HG03442 (cell line): Measurements from ENCODE around the gene CEMIP.
A peak's percentile ranks its signal among the peaks of the same experiment; 100 is the strongest.
"Not testable (repeated sequence)": the region's sequence is repeated elsewhere in the genome, so short reads cannot be mapped to it uniquely, and the experiment has no call there.

Source experiments
- ATAC-seq: cut with Tn5 transposase; IDR thresholded peaks from one replicate; pipeline ENCODE4 v1.9.1; 2021; ENCODE audit warnings: mild to moderate bottlenecking, moderate library complexity; ENCODE audit not compliant: unreplicated experiment

Gene CEMIP

DNA sequence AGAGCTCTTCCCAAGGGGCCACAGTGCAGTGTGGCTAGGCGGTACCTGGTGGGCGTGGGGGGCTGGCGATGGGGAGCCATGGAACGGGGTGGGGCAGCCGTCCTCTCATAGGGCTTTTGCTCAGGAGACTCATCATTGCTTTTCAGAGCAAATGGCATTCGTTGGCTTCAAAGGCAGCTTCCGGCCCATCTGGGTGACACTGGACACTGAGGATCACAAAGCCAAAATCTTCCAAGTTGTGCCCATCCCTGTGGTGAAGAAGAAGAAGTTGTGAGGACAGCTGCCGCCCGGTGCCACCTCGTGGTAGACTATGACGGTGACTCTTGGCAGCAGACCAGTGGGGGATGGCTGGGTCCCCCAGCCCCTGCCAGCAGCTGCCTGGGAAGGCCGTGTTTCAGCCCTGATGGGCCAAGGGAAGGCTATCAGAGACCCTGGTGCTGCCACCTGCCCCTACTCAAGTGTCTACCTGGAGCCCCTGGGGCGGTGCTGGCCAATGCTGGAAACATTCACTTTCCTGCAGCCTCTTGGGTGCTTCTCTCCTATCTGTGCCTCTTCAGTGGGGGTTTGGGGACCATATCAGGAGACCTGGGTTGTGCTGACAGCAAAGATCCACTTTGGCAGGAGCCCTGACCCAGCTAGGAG, 169.6 kb downstream of the CEMIP start:
- ATAC-seq: no peak

DNA sequence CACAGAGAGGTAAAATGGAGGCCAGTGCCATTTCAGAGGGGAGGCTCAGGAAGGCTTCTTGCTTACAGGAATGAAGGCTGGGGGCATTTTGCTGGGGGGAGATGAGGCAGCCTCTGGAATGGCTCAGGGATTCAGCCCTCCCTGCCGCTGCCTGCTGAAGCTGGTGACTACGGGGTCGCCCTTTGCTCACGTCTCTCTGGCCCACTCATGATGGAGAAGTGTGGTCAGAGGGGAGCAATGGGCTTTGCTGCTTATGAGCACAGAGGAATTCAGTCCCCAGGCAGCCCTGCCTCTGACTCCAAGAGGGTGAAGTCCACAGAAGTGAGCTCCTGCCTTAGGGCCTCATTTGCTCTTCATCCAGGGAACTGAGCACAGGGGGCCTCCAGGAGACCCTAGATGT, 170.6 kb downstream of the CEMIP start:
- ATAC-seq: no peak

DNA sequence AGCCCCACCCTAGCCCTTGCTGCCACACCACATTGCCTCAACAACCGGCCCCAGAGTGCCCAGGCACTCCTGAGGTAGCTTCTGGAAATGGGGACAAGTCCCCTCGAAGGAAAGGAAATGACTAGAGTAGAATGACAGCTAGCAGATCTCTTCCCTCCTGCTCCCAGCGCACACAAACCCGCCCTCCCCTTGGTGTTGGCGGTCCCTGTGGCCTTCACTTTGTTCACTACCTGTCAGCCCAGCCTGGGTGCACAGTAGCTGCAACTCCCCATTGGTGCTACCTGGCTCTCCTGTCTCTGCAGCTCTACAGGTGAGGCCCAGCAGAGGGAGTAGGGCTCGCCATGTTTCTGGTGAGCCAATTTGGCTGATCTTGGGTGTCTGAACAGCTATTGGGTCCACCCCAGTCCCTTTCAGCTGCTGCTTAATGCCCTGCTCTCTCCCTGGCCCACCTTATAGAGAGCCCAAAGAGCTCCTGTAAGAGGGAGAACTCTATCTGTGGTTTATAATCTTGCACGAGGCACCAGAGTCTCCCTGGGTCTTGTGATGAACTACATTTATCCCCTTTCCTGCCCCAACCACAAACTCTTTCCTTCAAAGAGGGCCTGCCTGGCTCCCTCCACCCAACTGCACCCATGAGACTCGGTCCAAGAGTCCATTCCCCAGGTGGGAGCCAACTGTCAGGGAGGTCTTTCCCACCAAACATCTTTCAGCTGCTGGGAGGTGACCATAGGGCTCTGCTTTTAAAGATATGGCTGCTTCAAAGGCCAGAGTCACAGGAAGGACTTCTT, 171.3 kb downstream of the CEMIP start:
- ATAC-seq: no peak

DNA sequence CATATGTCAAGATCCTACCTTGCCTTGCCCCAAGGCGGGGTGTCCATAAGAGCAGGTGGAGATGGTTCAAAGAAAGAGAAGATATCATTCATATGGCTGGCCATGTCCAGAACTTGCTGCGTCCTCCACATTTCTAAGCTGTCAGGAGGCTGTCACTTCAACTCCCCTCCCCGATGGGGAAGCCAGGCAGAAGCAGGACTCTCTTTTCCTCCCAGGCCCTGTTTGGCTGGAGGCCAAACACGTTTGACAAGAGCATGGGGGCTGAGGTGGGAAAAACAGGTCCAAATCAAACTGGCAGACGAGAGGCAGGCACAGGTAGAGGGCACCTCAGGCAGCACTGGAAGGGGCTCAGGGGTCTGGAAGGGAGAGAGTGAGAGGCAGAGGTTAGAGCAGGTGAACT, 172.8 kb downstream of the CEMIP start:
- ATAC-seq: no peak

DNA sequence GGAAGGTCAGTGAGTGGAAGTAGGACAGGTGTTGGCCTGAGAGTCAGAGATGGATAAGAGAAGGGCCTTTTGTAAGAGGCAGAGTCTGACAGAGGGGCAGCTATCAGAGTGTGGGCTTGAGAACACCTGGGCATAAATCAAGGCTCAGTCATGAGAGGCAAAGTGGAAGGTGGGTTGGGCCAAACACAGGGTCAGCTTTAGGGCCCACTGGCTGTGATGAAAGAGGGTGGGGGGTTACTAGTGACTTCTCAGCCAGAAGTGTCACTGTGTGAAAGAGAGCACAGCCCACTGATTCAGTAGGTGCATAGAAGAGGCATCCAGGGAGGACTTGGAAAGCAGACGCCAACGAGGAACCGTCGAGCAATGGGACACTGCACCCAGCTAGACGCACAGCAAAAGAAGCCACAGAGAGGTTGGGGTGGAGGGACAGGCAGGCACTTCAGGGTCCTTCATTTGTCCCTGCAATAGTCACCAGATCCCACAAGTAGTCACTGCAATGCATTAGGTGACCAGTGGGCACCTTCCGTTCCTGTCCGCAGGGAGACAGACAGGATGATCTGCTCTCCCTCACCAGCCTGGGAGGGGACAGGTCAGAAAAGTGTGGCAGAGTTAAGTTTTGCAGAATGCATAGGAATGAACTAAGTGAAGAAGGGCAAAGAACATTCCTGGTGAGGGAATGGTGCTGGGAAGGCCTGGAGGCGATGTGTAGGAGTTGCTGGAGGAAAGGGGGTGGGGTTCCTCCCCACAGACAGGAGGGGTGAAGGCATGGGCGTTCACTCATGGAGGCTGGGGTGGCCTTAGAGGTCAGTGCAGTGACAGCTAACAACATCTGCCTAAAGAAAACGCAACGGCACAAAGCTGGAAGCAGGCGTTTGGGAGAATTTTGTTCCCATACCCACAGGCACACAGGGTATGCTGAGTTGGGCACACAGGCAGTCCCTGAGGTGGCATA, 174.1 kb downstream of the CEMIP start:
- no peak for ATAC-seq

DNA sequence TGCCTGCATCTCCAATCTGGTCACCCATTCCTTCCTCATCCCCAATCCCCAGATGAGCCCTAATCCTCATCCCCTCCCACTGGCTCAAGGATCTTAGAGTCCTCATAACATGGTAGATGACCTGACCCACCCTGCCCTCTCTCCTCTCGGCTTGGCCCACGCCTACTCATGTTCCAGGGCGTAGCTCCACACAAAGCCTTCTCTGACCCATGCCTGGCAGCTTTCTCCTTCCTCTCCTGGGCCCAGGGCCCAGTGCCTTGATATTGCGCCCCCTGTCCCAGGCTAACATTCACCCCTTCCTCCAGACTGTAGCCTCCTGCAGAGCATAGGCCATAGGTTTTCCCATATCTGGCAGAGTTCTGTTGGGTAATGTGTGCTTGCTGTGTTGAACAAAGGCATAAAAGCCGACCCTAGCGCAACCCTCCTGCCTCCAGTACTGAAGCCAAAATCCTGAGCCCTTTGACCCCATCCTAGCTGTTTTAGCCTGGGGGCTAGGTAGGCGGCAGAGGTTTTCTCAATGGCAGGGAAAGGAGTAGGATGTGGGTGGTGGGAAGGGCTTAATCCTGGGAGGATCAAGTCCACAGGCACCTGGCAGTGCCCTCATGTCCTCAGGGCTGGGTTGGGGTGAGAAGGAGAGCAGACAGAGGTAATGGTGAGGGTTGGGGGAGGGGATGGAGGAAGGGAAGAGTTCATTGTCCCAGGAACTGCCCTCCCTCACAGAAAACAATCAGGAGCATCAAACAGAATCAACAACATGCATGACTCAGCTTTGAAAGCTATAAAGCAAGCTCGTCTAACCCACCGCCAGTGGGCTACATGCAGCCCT, 175.0 kb downstream of the CEMIP start:
- ATAC-seq: no peak

DNA sequence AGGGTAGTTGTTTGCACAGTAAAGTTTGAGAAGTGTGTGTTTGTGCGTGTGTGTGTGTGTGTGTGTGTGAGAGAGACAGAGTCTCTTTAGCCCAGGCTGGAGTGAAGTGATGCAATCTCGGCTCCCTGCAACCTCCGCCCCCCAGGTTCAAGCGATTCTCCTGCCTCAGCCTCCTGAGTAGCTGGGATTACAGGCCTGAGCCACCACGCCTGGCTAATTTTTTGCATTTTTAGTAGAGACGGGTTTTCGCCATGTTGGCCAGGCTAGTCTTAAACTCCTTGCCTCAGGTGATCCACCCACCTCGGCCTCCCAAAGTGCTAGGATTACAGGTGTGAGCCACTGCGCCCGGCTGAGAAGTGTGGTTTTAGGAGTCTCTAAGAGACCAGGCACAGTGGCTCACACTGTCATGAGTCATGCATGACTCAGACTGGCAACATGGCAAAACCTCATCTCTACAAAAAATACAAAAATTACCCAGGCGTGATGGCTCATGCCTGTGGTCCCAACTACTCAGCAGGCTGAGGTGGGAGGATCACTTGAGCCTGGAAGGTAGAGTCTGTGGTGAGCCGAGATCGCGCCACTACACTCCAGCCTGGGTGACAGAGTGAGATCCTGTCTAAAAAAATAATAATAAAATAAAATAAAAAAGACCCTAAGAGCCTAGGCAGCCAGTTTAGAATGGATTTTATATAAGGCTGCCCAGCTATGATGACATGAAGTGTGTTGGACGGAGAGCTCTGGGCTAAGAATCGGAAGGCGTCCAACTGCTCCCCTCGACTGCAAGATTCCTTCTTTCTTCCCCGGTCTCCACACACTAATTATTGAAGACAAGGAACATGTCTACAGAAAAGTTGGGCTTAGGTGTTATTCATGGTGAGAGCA, 176.6 kb downstream of the CEMIP start:
- ATAC-seq: peak; percentile 65

DNA sequence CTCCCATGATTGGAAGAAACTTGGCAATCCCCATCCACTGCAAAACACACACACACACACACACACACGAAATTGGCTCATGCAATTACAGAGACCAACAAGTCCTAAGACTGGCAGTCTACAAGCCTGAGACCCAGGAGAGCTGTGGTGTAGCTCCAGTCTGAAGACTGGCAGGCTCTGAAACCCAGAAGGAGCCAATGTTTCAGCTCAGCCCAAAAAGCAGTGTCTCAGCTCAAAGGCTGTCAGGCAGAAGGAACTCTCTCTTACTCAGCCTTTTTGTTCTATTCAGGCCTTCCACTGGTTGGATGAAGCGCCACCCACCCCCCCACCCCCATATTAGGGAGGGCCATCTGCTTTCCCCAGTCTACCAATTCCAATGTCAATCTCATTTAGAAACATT, 178.4 kb downstream of the CEMIP start:
- ATAC-seq: no peak

DNA sequence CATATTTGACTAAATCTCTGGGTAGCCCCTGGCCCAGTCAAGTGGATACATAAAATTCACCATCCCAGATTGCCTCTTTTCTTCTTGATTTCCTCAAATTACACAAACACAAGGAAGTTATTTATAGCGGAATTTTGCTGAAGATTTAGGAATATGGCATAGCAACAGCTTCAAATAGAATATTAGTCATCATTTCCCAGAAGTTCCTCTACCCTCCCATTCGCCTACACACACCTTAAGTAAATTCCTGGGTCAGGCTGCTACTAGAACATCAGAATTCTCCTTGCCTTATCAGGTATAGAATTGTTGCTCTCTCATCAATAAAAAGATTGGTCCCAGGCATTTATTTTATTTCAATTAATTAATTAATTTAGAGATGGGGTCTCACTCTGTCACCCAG, 178.8 kb downstream of the CEMIP start:
- ATAC-seq: no peak

DNA sequence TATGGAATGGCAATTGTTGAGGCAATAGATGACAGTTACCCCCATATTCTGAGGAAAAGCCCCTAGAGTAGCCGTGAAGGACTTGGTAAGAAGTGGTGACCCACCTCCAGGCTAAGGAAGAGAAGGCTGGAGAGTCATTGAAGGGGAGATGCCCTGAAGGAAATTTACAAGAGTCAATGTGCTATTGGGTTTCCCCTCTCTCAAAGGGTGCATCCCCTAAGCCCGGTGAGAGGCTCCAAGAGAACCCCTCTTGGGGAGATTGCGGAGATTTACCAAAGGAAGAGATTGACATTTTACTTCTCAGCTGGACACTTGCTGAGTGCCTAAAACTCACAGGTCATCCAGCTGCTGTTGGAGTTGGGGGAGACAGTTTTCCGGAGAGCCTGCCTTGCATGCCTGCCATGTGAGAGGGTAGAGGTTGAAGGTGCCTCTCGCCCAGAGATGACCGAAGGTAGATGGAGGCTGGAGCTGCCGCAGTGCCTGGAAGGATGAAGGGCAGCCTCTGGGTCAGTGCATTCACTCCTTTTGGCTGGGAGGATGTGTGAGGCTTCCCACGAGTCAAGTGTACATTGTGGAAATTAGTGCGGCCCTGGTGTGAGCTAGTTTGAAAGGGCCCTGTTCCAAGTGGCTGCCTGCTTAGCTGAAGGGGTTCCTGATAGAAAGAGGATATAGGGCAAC, 179.8 kb downstream of the CEMIP start:
- ATAC-seq: no peak

DNA sequence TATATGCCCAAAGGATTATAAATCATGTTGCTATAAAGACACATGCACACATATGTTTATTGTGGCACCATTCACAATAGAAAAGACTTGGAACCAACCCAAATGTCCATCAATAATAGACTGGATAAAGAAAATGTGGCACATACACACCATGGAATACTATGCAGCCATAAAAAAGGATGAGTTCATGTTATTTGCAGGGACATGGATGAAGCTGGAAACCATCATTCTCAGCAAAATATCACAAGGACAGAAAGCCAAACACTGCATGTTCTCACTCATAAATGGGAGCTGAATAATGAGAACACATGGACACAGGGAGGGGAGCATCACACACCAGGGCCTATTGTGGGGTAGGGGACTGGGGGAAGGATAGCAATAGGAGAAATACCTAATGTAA, 186.3 kb downstream of the CEMIP start:
- not testable (repeated sequence) for ATAC-seq

DNA sequence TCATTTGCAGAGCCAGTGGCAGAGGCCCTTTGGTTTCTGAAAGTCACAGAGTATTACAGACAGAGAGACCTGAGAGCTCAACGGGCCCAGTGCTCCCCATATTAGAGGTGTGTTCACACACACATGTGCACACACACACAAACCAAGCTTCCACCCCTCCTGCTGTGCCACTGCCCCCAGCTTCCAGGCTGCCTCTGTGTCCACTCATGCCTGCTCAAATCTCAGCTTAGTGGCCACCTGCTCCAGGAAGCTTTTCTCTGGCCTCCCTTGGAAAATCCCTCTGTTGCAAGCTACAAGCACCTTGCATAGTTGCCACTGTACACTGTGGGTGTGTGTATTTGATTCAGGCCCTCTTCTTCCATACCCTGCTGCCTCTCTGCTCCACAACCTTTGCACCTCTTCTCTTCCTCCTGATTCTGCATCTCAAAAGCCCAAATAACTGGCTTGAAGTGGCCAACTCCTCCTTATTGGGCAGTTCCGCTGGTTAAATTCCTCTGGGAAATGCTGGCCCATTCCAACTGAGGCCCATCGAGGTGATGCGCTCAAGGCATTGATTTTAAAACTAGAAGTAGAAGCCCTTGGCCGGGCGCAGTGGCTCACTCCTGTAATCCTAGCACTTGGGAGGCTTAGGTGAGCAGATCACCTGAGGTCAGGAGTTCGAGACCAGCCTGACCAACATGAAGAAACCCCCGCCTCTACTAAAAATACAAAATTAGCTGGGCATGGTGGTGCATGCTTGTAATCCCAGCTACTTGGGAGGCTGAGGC, 187.4 kb downstream of the CEMIP start:
- ATAC-seq: no peak

DNA sequence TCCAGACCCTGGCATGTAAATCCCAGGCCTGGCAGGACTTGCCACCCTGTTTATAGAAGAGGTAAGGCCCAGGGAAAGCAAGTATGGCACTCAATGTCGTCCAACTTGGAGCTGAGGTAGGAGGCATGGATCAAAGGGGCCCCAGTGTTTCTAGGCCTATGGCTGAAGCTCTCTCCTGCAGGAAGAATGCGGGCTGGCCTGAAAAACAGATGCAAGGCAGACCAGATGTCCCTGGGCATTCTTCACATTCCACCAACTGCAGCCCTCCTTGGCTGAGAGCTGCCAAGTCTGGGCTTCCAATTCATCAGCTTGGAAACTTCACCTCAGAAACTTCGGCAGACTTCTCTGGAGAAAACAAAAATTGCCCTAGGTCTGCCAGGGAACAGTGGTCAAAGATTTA, 188.3 kb downstream of the CEMIP start:
- ATAC-seq: no peak

DNA sequence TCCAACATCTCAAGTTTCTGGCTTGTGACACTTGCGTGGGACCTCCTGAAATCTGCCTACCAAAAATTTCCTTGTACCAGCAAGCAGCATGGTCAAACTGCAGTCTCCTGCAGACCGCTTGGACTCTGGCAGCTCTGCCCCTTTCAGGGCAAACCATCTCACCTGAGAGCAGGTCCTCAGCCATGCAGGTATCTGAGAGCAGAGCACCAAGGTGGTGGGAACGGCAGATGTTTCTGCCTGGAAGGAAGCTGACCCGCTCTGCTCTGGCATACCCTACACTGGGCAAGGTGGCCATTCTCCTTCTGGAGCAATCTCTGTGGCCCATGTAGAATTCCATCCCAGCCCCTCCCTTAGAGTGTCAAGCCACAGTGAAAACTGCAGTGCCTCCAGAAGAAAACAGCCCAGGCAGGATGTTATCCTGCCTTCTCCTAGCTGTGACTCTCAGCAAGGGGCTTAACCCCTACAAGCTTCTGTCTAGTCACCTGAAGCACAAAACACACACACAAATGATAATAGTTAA, 188.9 kb downstream of the CEMIP start:
- ATAC-seq: no peak

DNA sequence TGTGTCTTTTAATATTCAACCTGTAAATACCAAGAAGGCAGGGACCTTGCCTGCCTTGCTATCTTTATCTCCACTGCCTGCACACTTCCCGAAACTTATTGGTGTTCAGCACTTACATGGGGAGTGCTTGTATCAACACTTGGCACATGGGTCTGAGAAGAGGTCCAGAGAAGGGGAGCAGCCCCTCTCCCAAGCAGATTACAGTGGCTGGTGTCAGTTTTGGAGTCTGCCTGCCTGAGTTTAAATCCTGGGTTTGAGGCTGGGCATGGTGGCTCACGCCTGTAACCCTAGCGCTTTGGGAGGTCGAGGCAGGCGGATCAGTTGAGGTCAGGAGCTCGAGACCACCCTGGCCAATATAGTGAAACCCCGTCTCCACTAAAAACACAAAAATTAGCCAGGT, 190.1 kb downstream of the CEMIP start:
- ATAC-seq: no peak

DNA sequence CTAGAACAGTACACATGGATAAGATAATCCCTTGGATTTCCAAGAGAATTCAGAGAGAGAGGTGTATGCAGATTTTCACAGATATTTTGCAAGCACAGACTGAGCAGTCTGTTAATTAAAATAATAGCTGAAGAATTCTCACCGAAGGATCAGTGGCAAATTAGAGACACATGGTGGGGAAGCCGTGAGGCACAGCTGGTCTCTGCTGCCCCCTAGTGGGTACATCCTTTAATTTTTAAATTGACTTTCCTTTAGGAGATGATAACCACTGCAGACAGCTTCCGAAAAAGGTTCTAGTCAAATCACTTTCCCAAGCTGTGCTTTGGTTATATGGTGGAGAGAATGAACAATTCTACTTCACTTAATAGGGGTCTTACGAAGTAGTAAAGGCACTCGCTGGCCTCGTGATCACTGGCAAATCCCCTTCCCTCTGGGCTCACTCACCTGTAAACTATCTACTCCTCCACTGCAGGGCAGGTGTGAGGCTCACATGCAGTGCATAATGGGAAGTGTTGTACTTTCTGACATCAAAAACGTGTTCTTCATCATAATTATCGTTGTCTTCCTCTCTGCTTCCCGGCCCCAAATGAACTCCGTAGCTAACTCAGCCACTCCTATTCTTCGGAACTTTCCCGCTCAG, 191.0 kb downstream of the CEMIP start:
- ATAC-seq: no peak

DNA sequence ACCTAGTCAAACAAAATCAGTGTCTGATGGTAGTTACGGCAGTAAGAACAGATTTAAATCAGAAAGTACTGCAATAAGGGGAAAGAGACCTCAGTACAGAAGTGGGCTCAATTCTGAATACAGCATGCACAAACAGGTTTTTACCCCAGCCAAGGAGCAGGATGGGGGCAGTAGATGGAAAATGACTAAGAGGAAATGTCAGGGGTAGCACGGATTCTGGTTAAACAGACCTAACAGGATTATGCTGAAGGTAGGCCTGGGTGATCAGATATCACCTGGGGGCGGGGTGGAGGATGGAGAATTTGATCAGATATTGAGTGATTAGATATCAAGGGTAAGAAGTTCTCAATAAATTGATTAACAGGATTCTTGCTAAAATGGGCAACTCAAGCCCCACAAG, 191.5 kb downstream of the CEMIP start:
- no peak for ATAC-seq

DNA sequence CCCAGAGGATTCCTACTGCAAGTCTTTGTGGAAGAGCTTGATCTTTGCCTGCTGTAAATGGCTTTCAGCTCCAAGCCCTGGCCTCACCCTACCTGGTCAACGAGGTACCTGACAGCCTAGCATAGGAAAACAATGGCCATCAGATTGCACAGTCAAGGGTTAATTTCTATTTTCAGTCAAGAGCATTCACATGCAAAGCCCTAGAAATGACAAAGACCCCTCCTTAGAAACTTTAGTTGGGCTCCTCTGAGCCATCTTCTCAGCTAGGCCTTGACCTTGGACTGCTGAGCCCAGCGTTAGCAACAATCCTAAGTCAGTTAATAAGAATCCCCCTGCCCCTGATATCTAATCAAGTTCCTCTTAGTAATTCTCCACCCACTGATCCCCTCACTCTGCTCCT, 192.0 kb downstream of the CEMIP start:
- no peak for ATAC-seq
